Activated T-helper 2 cell treated with anti-CD3 and anti-CD28 coated beads, Interferon-gamma antibody, Interleukin-2, Interleukin-4, amounts not matched to agents 10 μg/mL and 5 μg/mL and 100 μg/mL, durations not matched to agents 14 hours and 24 hours and 36 hours (primary cell): ENCODE results near the gene MC1R. TPM values are rescaled to one million over a fixed set of nuclear protein-coding genes. Genes with fewer than 3 reads are reported as not detected.
"Not testable (repeated sequence)": the region's sequence is repeated elsewhere in the genome, so short reads cannot be mapped to it uniquely, and the experiment has no call there.

Experiments used
- DNase-seq: peaks from one replicate; pipeline ENCODE4 v3.0.0; 2021; ENCODE audit warnings: low spot score
- H3K27ac Mint-ChIP-seq: one replicate; pipeline ENCODE4 v1.8.0; 2021; ENCODE audit warnings: mixed read lengths
- H3K27me3 Mint-ChIP-seq: one replicate; pipeline ENCODE4 v1.8.0; 2021; ENCODE audit warnings: low read depth, mixed read lengths
- H3K36me3 Mint-ChIP-seq: one replicate; pipeline ENCODE4 v1.8.0; 2021; ENCODE audit warnings: low read depth, mixed read lengths
- H3K4me1 Mint-ChIP-seq: one replicate; pipeline ENCODE4 v1.8.0; 2021; ENCODE audit warnings: low read depth, mixed read lengths
- H3K4me3 Mint-ChIP-seq: one replicate; pipeline ENCODE4 v1.8.0; 2021; ENCODE audit warnings: low read depth, mild to moderate bottlenecking, moderate library complexity, mixed read lengths
- H3K9me3 Mint-ChIP-seq: one replicate; pipeline ENCODE4 v1.8.0; 2021; ENCODE audit warnings: mixed read lengths
- intact Hi-C: fragments of 100-400 bp; cut with micrococcal nuclease; formaldehyde crosslinking; loops from one replicate; pipeline ENCODE4 v1.15.1; 2023
- total RNA-seq: library from RNA; stranded (reverse); gene quantifications from 2 replicates; pipeline ENCODE4 v1.2.3, GENCODE V29; 2022

The MC1R gene
- total RNA-seq, 1 donor from 2014 or later, result 5.8 TPM

DNA sequence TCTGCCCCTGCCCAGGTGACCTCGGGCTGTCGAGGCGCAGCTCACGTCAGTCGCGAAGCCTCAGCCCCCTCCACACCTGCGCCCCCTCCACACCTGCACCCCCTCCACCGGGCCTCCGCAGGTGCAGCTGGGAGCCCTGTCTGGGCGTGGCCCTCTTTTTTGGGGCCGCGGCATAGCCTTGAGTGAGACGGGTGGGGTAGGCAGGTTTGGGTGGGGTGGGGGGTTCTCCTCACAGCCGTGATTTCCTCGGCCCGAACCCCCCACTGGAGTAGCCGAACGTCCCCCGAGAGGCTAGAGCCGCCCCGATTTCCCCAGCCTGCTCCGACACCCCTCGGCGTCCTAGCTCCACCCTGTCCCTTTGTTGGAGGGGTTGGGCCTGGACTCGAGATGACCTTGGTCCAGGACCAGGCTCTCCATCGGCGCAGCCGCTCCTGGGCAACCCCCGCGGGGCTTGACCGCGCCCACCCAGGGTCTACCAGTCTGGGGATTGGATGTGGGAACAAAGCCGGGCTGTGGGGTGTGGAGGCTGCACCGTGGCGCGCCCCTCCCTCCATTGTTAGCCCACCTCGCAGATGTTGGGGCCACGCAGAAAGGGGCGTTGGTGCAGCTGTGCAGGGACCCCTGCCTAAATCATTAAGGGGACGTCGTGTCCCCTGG, 5.1 kb downstream of the MC1R start:
- intact Hi-C loops, result loop anchor here (10.0 kb wide), 1 partner anchor 89 kb away; no protein-coding TSS in a partner anchor
- H3K9me3 Mint-ChIP-seq, result no peaks in the 10 kb centered on the region
- DNase-seq, result no peak
- peaks cover 24% of the 10 kb centered on the region for H3K27me3 Mint-ChIP-seq
- peaks cover 24% of the 10 kb centered on the region for H3K4me1 Mint-ChIP-seq
- no peak overlapping the region for H3K4me3 Mint-ChIP-seq
- no peaks in the 10 kb centered on the region for H3K36me3 Mint-ChIP-seq
- H3K27ac Mint-ChIP-seq, result no peak overlapping the region

DNA sequence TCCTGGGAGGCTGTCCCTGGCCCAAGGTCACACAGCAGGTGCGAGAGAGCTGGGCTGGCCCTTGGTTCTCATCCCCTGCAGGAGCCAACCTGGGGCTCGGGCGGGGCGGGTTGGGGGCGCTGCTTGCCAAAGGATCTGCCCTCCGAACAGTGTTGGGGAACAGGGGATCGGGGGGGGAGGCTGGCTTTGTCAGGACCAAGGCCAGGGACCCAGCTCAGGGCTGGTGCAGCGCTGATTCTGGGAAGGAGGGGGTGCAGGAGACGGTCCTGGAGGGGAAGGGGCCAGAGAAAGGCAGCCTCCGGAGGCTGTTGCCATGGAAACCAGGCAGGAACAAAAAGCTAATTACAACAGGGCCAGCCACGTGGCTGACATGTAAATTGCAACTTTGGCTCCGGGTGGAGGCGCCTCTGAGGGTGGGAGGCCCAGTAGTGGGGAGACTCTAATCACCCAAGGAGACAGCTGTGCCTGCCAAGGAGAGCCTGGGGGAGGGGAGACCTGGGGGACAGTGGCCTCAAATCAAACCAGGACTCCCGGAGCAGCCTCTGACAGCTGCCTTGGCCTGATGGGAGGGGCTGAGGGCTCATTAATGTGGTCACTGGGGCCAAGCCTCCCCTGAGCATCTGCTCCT, 5.7 kb downstream of the MC1R start:
- Mint-ChIP-seq H3K4me1 (peaks cover 22% of the 10 kb centered on the region), H3K36me3 (no peaks in the 10 kb centered on the region), H3K9me3 (no peaks in the 10 kb centered on the region), H3K27ac (no peak overlapping the region), H3K4me3 (peak overlapping the region; percentile 33), H3K27me3 (peaks cover 23% of the 10 kb centered on the region)
- intact Hi-C loops, result loop anchor here (10.0 kb wide), 1 partner anchor 90 kb away; no protein-coding TSS in a partner anchor
- DNase-seq, result no peak

DNA sequence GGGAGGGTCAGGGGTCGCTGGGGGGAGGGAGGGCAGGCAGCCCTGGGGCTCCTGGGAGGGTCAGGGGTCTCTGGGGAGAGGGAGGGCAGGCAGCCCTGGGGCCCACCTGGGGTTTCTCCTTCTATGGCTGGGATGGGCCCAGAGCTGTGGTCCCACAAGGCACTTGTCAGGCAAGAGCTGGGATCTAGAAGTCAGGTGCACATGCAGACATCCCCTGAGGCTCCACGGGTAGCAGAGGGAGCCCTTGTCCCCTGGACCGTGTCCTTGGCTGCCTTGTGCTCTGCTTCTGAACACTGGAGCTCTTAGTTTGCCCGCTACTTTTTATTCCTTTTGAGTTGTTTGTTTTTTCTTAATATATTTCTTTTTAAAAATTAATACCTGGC, 6.3 kb downstream of the MC1R start:
- no peaks in the 10 kb centered on the region for H3K9me3 Mint-ChIP-seq
- H3K36me3 Mint-ChIP-seq, result no peaks in the 10 kb centered on the region
- H3K27ac Mint-ChIP-seq, result no peak overlapping the region
- intact Hi-C loops, result loop anchor here (10.0 kb wide), 1 partner anchor 90 kb away; no protein-coding TSS in a partner anchor
- H3K4me1 Mint-ChIP-seq, result peaks cover 19% of the 10 kb centered on the region
- no peak overlapping the region for H3K4me3 Mint-ChIP-seq
- DNase-seq, result no peak
- H3K27me3 Mint-ChIP-seq, result peaks cover 18% of the 10 kb centered on the region

DNA sequence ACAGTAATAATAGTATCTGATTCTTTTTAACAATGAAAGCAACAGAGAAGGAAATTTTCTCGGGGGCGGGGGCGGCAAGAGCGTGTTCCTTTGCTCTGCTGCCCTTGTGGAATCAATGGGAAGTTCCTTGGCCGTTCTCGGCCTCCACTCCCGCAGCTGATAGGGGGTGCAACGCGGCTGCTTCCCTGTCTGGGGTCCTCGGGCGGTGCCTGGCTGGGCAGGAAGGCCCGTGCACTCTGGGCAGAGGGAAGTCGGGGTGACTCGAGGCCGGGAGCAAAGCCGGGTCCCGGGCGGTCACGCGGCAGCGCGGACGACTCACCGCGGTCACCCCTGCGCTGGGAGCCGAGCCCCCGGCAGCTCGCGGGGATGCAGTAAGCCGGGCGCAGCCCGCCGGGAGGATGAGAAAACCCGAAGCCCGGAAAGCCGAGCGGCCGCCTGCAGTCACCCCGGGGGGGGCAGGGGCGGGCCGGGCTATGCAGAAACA, 7.0 kb downstream of the MC1R start:
- no peaks in the 10 kb centered on the region for H3K36me3 Mint-ChIP-seq
- H3K27me3 Mint-ChIP-seq, result peaks cover 15% of the 10 kb centered on the region
- no peak overlapping the region for H3K27ac Mint-ChIP-seq
- peak overlapping the region; percentile 33 for H3K4me3 Mint-ChIP-seq
- no peaks in the 10 kb centered on the region for H3K9me3 Mint-ChIP-seq
- no peak for DNase-seq
- peaks cover 16% of the 10 kb centered on the region for H3K4me1 Mint-ChIP-seq
- intact Hi-C loops, result loop anchor here (10.0 kb wide), 1 partner anchor 91 kb away; no protein-coding TSS in a partner anchor

DNA sequence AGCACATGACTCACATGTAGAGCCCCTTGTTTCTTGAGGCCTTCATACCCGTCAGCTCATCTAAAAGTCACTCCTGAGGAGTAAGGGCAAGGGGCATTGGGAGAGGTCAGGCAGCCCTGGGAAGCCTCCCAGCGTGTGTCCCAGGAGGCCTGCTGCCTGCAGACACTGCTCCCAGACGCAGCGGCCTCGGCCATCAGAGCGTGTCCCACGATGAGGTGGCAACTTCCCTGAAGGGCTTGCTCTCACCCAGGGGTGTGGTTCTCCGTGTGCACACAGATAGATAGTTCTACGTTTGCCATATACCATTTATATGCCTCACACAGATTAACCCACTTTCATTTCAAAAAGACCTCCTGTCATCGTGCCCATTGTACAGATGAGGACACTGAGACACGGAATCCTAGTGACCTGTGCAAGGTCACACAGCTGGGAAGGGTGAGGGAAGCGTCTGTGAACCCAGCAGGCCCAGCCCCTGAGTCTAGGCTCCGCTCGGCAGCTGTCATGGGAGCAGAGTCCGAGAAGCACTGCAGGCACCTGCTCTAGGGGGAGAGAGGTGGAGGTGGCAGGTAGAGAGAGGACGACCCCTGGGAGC, 12.7 kb downstream of the MC1R start:
- Mint-ChIP-seq H3K27me3 (no peaks in the 10 kb centered on the region), H3K4me1 (no peaks in the 10 kb centered on the region), H3K27ac (no peak overlapping the region), H3K9me3 (no peaks in the 10 kb centered on the region), H3K36me3 (no peaks in the 10 kb centered on the region), H3K4me3 (no peak overlapping the region)
- DNase-seq, result no peak
- intact Hi-C loops, result no loop called here

DNA sequence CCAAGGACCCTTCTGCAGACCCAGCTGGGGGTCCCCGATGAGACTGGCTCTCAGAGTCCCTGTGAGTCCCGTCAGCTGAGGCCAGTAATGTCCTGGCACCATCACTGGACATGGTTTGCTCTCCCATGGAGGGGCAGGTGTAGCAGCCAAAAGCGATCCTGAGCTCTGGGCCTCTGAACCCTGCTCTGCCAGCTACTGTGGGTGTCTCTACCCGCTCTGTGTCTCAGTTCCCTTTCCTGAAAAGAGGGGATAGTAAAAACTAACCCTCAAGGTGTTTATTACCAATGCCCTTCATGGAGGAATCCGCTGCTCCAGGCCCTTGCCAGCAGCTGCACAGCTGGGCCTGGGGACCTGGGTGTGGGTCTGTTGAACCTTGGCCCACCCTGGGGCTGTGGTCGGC, 13.3 kb downstream of the MC1R start:
- no peaks in the 10 kb centered on the region for H3K27me3 Mint-ChIP-seq
- H3K4me3 Mint-ChIP-seq, result no peak overlapping the region
- intact Hi-C loops, result no loop called here
- no peak overlapping the region for H3K27ac Mint-ChIP-seq
- DNase-seq, result no peak
- no peaks in the 10 kb centered on the region for H3K4me1 Mint-ChIP-seq
- no peaks in the 10 kb centered on the region for H3K36me3 Mint-ChIP-seq
- no peaks in the 10 kb centered on the region for H3K9me3 Mint-ChIP-seq

DNA sequence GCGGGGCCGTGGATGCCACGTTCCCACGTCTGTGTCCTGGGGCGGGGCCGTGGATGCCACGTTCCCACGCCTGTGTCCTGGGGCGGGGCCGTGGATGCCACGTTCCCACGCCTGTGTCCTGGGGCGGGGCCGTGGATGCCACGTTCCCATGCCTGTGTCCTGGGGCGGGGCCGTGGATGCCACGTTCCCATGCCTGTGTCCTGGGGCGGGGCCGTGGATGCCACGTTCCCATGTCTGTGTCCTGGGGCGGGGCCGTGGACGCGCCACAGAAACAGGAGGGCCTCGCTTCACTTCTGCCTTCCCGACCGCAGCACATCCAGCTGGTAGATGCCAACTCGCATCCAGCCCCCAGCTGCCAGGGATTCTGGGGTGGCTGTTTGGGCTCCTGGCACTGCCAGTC, 15.4 kb downstream of the MC1R start:
- intact Hi-C loops, H3K4me3 Mint-ChIP-seq, DNase-seq, H3K4me1 Mint-ChIP-seq, H3K36me3 Mint-ChIP-seq, H3K9me3 Mint-ChIP-seq, H3K27ac Mint-ChIP-seq, H3K27me3 Mint-ChIP-seq: not testable (repeated sequence)

DNA sequence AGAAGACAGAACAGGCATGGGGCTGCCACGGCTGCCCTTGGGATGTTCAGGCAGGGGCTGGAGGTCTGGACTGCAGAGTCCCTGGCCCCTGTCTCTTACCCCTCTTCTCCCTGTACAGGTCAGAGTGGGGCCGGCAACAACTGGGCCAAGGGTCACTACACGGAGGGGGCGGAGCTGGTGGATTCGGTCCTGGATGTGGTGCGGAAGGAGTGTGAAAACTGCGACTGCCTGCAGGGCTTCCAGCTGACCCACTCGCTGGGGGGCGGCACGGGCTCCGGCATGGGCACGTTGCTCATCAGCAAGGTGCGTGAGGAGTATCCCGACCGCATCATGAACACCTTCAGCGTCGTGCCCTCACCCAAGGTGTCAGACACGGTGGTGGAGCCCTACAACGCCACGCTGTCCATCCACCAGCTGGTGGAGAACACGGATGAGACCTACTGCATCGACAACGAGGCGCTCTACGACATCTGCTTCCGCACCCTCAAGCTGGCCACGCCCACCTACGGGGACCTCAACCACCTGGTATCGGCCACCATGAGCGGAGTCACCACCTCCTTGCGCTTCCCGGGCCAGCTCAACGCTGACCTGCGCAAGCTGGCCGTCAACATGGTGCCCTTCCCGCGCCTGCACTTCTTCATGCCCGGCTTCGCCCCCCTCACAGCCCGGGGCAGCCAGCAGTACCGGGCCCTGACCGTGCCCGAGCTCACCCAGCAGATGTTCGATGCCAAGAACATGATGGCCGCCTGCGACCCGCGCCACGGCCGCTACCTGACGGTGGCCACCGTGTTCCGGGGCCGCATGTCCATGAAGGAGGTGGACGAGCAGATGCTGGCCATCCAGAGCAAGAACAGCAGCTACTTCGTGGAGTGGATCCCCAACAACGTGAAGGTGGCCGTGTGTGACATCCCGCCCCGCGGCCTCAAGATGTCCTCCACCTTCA, 16.2 kb downstream of the MC1R start:
- no peaks in the 10 kb centered on the region for H3K9me3 Mint-ChIP-seq
- no peak overlapping the region for H3K27ac Mint-ChIP-seq
- H3K4me3 Mint-ChIP-seq, result no peak overlapping the region
- intact Hi-C loops, result no loop called here
- no peak for DNase-seq
- H3K27me3 Mint-ChIP-seq, result peaks cover 2% of the 10 kb centered on the region
- no peaks in the 10 kb centered on the region for H3K4me1 Mint-ChIP-seq
- no peaks in the 10 kb centered on the region for H3K36me3 Mint-ChIP-seq

DNA sequence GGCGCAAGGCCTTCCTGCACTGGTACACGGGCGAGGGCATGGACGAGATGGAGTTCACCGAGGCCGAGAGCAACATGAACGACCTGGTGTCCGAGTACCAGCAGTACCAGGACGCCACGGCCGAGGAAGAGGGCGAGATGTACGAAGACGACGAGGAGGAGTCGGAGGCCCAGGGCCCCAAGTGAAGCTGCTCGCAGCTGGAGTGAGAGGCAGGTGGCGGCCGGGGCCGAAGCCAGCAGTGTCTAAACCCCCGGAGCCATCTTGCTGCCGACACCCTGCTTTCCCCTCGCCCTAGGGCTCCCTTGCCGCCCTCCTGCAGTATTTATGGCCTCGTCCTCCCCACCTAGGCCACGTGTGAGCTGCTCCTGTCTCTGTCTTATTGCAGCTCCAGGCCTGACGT, 17.0 kb downstream of the MC1R start:
- intact Hi-C loops, H3K36me3 Mint-ChIP-seq, H3K27ac Mint-ChIP-seq, H3K27me3 Mint-ChIP-seq, H3K4me1 Mint-ChIP-seq, H3K9me3 Mint-ChIP-seq, DNase-seq, H3K4me3 Mint-ChIP-seq: not testable (repeated sequence)

DNA sequence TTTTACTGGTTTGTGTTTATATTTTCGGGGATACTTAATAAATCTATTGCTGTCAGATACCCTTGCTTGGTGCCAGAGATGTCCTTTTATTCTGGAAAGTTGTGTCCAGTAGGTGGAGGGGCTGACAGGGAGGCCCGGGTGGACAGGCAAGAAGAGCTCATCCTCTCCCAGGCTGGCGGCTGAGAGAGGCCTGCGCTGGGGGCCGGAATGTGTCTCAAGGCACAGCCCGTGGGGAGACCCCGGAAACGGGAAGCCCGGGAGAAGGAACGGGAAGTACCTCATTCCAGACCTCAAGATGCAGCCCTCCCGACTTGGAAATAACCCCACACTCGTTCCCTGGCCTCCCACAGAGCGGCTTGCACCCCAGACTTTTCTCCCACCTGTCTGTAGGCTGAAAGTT, 17.4 kb downstream of the MC1R start:
- intact Hi-C loops, result no loop called here
- H3K9me3 Mint-ChIP-seq, result no peaks in the 10 kb centered on the region

DNA sequence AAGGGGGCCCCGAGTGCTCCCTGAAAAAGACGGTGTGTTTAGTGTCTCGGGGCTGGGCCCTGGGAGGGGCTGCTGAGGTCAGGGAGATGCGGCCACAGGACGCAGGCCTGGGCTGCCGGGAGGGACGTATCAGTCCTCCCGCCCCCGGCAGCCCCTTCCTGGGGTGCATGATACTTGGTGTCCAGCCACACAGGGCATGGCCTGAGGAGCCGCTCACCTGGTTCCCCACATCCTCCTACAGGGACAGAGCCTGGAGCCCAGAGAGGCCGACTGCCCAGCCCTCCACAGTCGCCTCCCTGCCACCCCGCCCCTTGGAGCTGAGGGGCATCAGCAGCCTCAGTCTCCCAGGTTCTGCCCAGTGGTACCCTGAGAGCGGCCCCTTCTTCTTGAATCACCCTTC, 17.8 kb downstream of the MC1R start:
- H3K27me3 Mint-ChIP-seq, result peaks cover 2% of the 10 kb centered on the region
- no peaks in the 10 kb centered on the region for H3K36me3 Mint-ChIP-seq
- intact Hi-C loops, result no loop called here
- H3K4me1 Mint-ChIP-seq, result no peaks in the 10 kb centered on the region
- H3K9me3 Mint-ChIP-seq, result no peaks in the 10 kb centered on the region
- H3K4me3 Mint-ChIP-seq, result no peak overlapping the region
- DNase-seq, result no peak
- H3K27ac Mint-ChIP-seq, result no peak overlapping the region

More for the DNA sequence above, 17.4 kb downstream of the MC1R start:
- peaks cover 2% of the 10 kb centered on the region for H3K27me3 Mint-ChIP-seq
- no peak overlapping the region for H3K4me3 Mint-ChIP-seq
- no peaks in the 10 kb centered on the region for H3K36me3 Mint-ChIP-seq
- H3K27ac Mint-ChIP-seq, result no peak overlapping the region
- no peak for DNase-seq
- H3K4me1 Mint-ChIP-seq, result no peaks in the 10 kb centered on the region

DNA sequence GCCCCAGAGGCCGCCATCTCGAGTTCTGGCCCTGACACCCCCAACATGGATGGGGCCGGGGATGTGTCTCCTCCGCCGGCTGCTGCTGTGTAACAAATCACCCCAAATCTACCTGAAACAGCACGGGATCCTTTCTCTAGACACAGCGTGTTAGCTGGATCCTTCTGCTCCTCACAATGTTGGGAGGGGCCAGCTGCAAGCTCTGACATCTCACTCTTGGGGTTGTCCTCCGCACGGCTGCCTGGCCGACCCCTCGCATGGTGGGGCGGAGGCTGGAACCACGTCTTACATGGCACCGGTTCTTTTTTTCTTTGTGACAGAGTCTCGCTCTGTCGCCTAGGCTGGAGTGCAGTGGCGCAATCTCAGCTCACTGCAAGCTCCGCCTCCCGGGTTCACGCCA, 18.3 kb downstream of the MC1R start:
- Mint-ChIP-seq H3K4me3 (no peak overlapping the region), H3K4me1 (no peaks in the 10 kb centered on the region), H3K27me3 (peaks cover 2% of the 10 kb centered on the region), H3K36me3 (no peaks in the 10 kb centered on the region), H3K9me3 (no peaks in the 10 kb centered on the region), H3K27ac (no peak overlapping the region)
- DNase-seq, result no peak
- intact Hi-C loops, result no loop called here
